GM19452 (cell line): ENCODE data around the gene CD36.
"Not testable (repeated sequence)": the region's sequence is repeated elsewhere in the genome, so short reads cannot be mapped to it uniquely, and the experiment has no call there.

Experiments
- ATAC-seq: cut with Tn5 transposase; IDR thresholded peaks from one replicate; pipeline ENCODE4 v1.9.1; 2021; ENCODE audit not compliant: unreplicated experiment

CD36 gene

DNA sequence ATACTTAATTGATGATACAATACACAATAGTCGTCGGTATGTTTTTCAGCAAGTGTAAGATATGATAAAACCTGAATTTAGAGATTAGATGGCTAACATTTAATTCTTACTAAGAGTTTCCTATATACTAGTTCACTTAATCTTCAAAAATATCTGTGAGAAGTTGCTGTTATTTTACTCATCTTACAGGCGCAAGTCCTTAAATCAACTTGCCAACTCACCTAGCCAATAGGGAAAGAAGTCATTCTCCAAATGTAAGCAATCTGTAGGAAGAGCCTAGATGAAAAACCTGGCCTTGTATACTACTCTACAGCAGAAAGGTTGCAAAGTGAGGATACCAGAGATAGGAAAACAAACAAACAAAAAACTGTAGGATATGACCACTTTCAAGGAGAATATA lies 10.6 kb downstream of the CD36 start:
- no peak for ATAC-seq

DNA sequence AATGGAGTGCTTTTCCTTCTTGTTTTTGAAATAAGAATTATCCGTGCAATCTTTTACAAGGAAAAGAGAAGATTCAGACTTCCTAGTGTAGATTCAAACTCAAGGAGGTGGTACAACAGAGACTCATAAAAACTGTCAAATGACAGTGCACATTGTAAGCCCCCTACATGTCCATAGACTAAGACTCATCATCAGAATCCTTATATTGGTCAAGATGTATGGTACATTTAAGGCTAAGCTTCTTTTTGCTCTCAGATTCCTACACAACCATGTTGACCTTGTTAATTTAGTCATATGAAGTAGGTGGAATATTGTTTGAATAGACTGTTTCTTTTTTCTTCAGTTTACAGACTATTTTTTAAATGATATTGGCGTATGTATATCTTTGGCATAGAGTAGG lies 11.6 kb downstream of the CD36 start:
- ATAC-seq, result no peak

DNA sequence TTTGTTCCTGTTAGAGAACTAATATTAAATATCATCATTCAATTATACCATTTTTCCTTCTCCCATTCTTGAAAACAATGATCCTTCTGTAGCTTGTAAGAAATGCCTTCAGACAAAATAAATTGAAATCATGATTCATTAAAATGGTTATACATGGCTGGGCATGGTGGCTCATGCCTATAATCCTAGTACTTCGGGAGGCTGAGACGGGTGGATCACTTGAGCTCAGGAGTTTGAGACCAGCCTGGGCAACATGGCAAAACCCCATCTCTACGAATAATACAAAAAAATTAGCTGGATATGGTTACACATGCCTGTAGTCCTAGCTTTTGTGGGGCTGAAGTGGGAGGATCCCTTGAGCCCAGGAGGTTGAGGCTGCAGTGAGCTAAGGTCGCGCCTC lies 13.0 kb downstream of the CD36 start:
- ATAC-seq, result no peak

DNA sequence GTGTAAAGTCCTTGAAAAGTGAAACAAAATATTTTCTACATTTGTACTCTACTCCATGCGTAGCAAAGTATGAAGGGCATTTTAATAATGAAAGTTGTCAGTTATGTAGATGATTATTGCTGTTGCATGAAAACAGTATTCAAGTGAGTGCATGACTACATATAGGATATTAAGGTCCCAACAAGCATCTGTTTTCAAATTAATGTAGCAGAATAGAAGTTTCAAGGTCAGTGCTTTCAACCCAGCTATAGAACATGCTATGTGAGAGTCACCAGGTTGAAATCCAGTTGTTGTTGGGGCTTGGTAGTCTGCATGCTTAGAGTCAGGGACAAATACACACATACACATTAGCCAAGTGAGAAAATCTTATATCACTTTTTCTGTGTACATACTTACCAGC lies 14.8 kb downstream of the CD36 start:
- ATAC-seq, result no peak

DNA sequence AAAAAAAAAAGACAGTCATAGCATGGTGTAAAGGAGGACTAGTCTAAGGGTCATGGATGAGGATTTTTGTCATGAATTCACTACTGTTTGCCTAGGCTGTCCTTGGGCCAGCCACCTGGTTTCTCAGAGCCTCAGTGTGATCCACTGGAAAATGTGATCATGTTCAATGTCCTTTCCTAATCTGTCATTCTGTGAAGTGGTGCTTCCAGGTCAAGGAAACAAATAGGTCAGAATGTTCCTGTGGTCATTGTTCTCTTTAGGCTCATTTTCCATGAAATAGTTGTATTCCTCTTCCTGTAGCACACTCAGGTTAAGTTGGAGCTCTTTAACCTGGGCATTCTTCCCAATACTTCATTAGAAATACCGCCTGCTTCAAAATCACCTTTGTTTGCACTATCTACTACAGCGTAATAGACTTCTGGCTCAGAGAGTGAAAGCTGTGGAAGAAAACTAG lies 16.5 kb downstream of the CD36 start:
- no peak for ATAC-seq

DNA sequence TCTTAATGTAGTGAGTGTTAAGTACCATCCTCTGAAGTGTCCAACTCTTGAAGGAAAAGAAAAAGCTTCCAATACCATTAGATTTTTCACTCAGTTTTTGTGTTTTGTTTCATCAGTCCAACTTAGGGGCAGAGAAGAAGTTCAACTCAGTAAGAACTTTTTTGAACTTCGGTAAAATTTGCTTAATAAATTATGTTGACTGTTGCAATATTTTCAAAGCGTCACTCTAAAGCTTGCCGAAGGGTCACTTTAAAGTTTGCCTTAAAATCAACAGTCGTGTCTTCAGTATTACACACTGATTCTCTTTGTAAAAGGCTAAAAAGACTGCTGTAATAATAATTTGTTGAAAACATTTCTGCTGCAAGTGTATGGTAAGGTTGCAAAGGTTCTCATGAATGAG lies 17.6 kb downstream of the CD36 start:
- ATAC-seq, result no peak

DNA sequence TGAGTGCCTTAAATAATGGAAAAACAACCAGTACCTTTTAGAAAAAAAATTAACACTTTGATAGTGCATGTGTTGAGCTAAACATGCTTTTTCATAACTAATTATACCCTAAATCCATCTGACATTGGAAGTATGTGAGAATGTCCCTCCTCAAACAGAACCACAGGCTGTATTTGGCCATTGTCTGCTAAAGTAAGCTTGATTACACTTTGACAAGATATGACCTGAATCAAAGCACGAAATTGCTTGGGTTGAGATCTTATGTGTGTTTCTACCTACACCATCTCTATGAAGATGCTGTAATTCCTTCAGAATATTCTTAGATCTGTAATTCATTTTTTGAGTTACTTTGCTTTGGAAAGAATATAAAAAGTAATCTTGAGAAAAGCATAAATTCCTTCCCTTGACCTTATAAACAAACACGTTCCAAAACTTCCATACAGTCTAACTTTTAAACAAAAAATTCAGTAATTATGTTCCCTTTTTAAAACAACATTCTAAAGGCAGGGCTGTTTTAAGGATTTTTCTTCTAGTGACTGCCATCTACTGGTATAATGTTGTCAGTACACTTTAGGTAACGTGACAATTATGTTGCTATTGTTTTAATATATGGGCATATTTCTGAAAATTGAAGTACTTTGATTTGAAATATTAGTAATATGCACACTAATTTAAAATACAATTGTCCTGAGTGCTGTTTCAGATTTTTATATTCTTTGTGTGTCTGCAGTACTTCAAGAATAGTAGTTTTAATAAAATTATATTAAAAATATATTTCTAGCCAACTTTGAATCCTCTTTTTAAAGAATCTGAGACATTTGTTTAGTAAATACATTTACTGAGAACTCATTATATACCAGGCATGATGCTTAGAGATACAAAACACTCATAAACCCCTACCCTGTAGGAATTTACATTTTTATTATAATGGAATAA lies 20.9 kb downstream of the CD36 start:
- ATAC-seq, result no peak

DNA sequence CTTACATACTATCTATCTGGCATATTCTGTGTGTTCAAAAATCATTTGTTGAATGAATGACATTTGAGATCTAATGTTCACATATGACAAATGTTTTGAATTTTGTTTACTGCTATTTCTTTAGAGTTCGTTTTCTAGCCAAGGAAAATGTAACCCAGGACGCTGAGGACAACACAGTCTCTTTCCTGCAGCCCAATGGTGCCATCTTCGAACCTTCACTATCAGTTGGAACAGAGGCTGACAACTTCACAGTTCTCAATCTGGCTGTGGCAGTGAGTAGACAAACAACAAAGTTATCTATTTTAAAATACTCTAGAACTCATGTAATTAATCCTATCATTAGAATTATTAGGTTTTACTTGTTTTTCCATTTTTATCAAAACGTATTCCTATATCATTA lies 22.5 kb downstream of the CD36 start:
- ATAC-seq, result no peak

DNA sequence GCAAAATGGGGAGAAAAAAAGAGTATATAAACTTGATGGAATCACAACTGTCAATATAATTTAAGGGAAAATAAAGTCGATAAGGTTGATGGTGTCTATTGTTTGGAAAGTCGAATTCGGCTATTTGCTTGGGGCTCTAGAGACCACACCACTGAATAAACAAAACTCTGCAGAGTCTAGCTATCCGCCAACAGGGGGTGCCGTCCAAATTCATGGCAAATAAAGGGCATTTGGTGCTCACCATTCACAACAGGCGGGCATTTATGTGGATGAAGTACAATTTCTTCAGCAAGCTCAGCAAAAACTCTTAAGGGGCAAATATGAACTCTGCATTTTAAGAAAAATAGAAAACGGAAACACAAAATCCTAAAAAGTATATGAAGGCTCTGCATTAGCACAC lies 23.3 kb downstream of the CD36 start:
- no peak for ATAC-seq

DNA sequence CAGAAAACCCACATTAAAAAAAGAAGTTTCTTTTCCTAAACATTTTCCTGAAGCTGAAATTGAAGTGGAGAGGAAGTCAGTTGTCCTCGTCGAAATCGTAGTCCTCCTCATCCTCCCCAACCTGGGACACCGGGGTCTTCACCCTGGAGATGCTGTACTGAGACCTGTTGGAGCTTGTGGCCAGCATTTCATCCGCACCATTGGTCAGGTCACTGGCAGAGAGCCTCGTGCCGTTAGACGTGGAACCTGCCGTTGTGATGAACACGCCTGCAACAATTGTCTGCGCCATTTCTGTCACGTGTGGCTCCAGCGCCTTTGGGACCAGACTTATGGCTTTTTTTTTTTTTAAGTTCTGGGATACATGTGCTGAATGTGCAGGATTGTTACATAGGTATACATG lies 23.8 kb downstream of the CD36 start:
- no peak for ATAC-seq

DNA sequence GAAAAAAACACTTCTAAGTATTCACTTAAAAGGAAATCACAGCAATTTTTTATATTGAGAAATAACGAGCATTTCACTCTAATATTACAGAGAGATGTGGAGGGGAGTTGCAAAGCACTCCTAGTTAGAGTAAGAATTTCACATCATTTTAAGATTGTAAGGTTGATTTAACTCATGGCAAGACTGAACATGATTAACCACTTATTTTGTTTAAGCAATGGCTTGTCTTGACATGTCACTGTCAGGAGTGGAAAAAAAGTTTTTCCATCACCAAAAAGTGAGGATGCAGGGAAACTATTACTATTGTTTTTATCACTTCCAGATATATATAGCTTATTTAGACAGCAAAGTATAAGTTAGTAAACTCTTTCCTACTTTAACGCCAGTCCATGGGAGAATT lies 27.1 kb downstream of the CD36 start:
- ATAC-seq, result no peak

DNA sequence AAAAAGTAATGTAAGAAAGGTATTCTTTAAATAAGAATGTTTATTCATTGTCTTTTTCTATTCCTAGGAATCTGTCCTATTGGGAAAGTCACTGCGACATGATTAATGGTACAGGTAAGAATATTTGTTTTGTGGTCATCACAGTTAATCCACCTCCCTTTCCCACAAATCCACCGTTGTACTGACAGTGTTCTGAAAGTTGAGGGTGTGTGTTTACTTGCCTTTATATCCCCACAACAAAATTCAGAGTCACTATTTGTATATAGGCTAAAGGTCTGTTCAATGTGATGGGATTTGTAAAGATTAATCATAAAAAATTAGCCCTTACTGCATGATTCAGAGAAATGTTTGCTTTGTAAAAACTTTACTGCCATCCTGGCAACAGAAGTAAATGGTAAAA lies 27.9 kb downstream of the CD36 start:
- no peak for ATAC-seq

DNA sequence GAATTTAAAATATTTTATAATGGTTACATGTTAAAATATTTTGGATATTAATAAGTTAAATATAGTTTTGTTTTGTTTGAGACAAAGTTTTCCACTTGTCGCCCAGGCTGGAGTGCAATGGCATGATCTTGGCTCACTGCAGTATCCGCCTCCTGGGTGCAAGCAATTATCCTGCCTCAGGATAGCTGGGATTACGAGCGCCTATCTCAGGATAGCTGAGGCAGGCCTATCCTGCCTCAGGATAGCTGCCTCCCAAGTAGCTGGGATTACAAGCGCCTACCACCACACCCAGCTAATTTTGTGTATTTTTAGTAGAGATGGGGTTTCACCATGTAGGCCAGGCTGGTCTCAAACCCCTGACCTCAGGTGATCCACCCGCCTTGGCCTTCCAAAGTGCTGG lies 30.9 kb downstream of the CD36 start:
- not testable (repeated sequence) for ATAC-seq

DNA sequence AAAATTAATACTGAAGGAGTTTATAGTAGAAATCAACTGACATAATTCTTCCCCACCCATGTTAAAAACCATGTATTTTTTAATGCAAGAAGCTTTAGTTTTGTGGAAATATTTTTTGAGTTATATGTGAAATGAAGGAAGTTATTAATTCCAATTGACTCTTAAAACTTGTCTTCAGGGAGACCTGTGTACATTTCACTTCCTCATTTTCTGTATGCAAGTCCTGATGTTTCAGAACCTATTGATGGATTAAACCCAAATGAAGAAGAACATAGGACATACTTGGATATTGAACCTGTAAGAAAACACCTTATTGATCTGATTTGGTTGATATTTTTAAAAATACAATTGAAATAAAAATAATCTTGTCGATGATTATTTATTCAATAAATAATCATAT lies 33.3 kb downstream of the CD36 start:
- ATAC-seq, result no peak

DNA sequence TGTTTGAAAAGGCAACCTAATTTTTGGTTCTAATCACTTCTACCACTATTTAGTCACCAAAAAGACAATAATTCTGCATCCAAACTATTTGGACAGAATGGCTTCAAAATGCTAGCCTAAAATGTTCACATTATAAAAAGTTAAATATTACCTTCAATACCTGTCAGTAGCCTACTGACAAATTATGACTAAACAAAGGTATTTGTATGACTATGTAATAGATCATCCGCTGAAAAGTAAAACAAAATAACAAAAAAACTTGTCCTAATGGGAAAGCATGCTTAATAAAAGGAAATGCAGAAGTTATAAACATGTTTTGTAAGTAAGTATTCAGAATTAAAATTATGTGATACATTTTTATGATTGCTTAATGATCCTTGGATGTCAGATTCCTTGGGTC lies 36.6 kb downstream of the CD36 start:
- ATAC-seq, result no peak

DNA sequence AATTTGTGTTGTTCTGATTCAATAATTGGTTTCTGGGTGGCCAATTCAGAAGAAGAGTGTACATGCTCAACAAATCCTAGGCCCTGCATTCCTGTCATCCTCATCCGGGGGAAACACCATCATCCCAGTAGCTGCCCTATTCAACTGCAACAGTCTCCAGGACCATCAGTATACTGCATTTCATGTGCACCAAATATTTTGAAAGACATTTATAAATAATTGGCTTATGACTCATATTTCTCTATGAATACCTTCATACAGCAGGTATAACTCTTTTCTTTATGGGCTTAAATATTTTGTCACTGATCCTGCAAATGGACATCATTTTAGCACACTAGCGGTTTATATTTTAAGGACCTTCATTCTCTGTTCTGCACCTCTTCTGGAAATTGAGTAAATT lies 38.0 kb downstream of the CD36 start:
- ATAC-seq, result no peak

DNA sequence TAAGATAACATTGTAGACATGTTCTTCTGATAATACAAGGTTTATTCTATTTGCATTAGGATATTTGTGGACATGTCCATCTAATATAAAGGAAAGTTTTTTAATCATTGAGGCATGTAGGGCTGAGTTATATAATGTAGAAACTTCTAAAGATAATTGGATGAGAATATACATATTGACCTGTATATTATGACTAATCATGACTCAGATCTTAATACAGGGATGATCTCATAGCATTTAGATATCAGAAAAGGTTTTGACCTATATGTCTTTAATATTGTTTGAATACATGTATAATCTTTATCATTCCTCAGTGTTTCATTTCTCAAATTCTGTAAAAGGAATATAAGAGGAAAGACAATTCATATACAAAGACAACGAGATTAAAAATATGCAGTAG lies 39.2 kb downstream of the CD36 start:
- no peak for ATAC-seq

DNA sequence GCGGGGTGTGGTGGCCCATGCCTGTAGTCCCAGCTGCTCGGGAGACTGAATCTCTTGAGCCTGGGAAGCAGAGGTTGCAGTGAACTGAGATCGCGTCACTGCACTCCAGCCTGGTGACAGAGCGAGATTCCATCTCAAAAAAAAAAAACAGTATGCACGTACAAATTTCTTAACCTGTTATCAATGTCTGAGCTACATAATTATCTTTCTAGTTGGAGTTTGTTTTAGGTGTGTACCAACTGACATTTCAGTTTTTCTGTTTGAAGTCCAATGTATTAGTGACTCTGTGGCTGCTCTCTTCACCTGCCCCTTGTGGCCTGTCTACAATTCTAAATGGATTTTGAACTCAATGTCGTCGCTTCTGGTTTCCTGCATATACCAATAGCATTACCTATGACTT lies 40.3 kb downstream of the CD36 start:
- no peak for ATAC-seq

DNA sequence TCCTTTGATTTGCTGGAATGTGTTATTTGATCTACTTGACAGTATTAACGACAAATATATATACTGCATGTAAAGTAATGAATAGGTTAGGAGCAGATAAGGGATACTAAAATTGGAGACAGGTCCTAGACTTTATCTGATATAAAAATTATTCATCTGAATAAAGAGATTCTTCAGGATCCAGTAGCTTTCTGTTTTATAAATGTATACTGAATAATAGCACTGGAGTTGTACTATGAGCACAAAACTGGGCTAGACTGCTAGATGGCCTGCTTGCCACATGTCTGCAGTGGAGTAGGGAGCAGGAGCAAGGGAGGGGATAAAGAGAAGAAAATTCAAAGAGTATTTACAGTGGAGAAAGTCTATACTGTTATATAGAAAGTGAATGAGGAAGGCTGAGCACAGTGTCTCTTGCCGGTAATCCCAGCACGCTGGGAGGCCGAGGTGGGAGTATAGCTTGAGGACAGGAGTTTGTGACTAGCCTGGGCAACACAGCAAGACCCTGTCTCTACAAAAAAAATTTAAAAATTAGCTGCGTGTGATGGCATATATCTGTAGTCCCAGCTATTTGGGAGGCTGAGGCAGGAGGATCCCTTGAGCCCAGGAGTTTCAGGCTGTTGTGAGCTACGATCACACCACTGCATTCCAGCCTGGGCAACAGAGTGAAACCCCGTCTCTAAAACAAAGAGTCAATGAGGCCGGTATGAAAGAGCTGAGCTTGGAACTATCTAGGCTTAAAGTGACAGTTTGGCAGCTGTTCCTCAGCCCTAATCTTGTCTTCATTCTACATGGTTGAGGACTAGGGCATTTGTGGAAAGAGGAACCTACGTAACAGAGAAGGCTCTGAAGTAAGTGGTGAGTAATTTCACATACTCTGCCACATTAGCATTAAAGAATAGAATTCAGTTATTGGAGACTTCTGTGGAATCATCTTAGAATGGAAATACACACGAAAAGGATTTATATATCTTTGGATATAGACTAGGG lies 41.8 kb downstream of the CD36 start:
- ATAC-seq, result no peak

DNA sequence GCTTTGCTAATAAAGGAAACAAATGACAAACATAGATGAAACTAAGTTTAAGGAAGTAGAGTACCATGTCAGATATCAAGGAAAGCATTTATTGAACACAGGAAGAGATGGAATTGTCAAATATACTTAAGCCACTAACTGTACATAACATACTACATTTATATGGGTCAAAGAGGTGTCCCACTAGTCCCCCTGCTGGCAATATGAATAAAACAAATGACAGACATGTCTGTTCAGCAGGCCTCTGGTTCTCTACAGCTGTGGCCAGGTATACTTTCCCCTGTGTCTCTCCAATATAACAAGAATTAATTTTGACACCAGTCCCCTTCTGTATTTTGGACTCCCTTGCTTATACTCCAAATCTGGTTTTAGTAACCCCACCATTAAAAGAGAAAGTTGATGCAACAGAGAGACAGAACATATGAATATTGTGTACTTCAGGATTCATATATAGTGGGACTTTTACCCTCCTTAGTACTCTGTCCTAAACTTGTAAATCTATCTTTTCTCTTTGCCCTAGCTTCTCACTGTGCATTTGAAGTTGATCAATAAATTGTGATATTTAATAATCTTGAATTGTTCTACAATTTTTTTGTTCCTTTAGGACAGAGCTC lies 42.9 kb downstream of the CD36 start:
- ATAC-seq, result no peak

DNA sequence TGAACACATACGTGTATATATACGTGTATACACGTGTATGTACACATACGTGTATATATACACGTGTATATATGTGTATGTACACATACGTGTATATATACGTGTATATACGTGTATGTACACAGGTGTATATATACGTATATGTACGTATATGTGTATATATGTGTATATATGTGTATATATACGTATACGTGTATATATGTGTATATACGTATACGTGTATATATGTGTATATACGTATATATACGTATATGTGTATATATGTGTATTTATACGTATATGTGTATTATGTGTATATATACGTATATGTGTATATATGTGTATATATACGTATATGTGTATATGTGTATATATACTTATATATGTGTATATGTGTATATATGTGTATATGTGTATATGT lies 44.3 kb downstream of the CD36 start:
- ATAC-seq, result no peak
